ENCODE data around the gene CCNQ. TPM values are rescaled to one million over a fixed set of nuclear protein-coding genes. Genes with fewer than 3 reads are reported as not detected.

The CCNQ gene
- total RNA-seq, 2 donors from 2014 or later, result 33.8 to 55.9 TPM

DNA sequence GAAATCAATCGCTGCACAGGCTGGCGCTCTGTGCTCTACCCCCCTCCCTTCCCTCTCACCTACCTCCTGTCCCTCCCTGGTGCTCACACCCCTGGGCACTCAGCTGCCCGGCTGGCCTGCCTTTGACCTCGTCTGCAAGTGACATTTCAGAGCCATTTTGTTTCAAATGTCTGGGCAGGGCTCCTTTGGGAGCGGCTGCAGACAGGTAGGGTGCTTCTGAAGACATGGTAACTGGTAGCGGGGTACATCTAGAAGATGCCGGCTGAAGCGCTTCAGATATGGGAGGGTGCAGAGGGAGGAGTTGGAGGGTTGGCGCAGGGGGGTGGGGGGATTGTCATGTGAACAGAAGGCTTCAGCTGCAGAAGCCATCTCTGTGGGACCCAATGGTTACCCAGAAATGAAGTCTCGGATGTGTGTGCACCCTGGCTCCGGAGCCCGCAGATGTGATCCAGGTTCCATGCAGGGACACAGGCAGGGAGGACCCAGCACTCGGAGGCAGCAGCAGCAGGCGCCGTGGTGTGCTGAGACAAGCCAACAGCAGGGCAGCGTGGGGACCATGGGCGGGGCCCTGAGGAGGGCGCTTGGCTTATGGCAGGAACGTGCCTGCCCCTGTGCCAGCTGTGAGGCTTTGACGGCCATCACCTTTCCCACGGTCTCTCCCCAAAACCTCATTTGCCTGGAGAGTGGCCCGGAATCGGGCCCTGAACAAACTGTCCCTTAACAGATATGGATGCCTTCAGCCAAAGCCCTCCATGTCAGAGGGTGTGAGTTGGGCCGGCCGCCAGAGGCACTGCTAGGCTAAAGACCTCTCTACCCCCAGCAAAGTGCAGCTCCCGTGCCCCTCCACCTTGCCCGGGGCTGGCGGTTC is 40.5 kb upstream of the CCNQ start:
- TF ChIP-seq POLR2AphosphoS5 (IDR thresholded peaks at IDR 0.05) (no peak), POLR2A (IDR thresholded peaks at IDR 0.05) (no peak)
- TF ChIP-seq, protein P1, sequence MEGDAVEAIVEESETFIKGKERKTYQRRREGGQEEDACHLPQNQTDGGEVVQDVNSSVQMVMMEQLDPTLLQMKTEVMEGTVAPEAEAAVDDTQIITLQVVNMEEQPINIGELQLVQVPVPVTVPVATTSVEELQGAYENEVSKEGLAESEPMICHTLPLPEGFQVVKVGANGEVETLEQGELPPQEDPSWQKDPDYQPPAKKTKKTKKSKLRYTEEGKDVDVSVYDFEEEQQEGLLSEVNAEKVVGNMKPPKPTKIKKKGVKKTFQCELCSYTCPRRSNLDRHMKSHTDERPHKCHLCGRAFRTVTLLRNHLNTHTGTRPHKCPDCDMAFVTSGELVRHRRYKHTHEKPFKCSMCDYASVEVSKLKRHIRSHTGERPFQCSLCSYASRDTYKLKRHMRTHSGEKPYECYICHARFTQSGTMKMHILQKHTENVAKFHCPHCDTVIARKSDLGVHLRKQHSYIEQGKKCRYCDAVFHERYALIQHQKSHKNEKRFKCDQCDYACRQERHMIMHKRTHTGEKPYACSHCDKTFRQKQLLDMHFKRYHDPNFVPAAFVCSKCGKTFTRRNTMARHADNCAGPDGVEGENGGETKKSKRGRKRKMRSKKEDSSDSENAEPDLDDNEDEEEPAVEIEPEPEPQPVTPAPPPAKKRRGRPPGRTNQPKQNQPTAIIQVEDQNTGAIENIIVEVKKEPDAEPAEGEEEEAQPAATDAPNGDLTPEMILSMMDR (IDR thresholded peaks at IDR 0.05), result no peak
- Histone ChIP-seq H3K4me3 (no peak overlapping the region), H3K27me3 (replicated peaks; ENCODE audit: insufficient read depth) (no peaks in the 10 kb centered on the region), H3K27ac (no peak overlapping the region), H3K9me3 (no peaks in the 10 kb centered on the region), H3K36me3 (no peaks in the 10 kb centered on the region), H3K4me1 (replicated peaks) (no peaks in the 10 kb centered on the region)
- 79% methylated on average over 15 of the region's 28 CpGs for WGBS
- intact Hi-C loops (cut with DNase I), result no loop called here
- DNase-seq (ENCODE audit: low spot score), result no peak

DNA sequence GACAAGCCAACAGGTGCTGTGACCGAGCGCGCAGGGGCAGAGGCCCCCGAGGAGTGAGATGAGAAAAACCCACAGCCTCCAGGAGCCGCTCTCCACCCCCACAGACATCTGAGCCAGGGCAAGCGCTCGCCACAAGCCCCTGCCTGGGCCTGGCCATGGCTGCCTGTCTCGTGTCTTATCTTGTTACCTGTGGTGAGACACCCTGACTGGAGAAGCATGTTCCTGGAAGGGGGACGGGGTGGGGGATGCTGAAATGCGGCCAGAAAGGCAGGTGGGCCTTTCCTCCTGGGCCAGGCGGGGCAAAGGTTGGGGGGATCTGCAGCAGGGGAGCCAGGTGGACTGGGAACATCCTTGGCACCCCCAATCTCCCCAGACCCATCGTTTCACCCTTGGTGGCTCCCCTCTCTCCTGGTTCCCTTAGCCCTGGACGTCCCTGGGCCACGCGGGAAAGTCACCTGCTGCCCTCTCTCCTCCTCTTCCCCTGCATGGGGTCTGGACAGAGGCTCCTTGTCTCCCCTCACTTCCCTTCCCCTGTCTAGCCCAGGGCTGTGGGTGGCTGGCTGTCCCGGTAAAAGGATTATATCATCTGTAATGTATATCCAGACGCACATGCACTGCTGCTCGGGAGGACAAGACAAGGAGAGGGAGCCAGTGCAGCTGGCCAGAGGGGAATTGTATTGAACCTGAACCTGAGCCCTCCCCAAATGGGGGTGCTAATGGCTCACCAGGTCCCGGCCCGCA is 39.7 kb upstream of the CCNQ start:
- Histone ChIP-seq H3K27me3 (replicated peaks; ENCODE audit: insufficient read depth) (no peaks in the 10 kb centered on the region), H3K36me3 (no peaks in the 10 kb centered on the region), H3K4me3 (no peak overlapping the region), H3K27ac (no peak overlapping the region), H3K9me3 (no peaks in the 10 kb centered on the region), H3K4me1 (replicated peaks) (no peaks in the 10 kb centered on the region)
- WGBS, result 63% methylated on average over 9 of the region's 20 CpGs
- no peak for TF ChIP-seq POLR2A (IDR thresholded peaks at IDR 0.05)
- TF ChIP-seq POLR2AphosphoS5 (IDR thresholded peaks at IDR 0.05), result no peak
- TF ChIP-seq, protein P1 (IDR thresholded peaks at IDR 0.05), result no peak
- DNase-seq (ENCODE audit: low spot score), result no peak
- intact Hi-C loops (cut with DNase I), result no loop called here

DNA sequence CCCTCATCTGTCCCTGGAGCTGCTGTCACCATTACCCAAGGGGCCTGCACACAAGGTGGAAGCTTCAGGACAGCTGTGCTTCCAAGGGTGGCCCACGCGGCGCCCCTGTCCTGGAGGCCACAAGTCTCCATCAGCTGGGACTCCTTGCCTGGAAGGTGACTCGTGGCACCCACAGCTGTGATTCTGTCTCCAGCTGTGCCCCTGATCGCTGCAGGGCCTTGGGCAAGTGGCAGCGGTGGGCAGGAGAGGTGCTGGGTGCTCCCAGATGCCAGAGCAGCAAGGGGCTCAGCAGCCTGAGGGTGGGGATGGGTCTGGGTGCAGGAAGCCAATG is 39.1 kb upstream of the CCNQ start:
- Histone ChIP-seq H3K4me3 (no peak overlapping the region), H3K27ac (no peak overlapping the region), H3K36me3 (no peaks in the 10 kb centered on the region), H3K4me1 (replicated peaks) (no peaks in the 10 kb centered on the region), H3K27me3 (replicated peaks; ENCODE audit: insufficient read depth) (no peaks in the 10 kb centered on the region), H3K9me3 (no peaks in the 10 kb centered on the region)
- 90% methylated on average over 5 of the region's 6 CpGs for WGBS
- TF ChIP-seq POLR2A (IDR thresholded peaks at IDR 0.05), result no peak
- TF ChIP-seq, protein P1 (IDR thresholded peaks at IDR 0.05), result no peak
- TF ChIP-seq POLR2AphosphoS5 (IDR thresholded peaks at IDR 0.05), result no peak
- no peak for DNase-seq (ENCODE audit: low spot score)
- intact Hi-C loops (cut with DNase I), result no loop called here

DNA sequence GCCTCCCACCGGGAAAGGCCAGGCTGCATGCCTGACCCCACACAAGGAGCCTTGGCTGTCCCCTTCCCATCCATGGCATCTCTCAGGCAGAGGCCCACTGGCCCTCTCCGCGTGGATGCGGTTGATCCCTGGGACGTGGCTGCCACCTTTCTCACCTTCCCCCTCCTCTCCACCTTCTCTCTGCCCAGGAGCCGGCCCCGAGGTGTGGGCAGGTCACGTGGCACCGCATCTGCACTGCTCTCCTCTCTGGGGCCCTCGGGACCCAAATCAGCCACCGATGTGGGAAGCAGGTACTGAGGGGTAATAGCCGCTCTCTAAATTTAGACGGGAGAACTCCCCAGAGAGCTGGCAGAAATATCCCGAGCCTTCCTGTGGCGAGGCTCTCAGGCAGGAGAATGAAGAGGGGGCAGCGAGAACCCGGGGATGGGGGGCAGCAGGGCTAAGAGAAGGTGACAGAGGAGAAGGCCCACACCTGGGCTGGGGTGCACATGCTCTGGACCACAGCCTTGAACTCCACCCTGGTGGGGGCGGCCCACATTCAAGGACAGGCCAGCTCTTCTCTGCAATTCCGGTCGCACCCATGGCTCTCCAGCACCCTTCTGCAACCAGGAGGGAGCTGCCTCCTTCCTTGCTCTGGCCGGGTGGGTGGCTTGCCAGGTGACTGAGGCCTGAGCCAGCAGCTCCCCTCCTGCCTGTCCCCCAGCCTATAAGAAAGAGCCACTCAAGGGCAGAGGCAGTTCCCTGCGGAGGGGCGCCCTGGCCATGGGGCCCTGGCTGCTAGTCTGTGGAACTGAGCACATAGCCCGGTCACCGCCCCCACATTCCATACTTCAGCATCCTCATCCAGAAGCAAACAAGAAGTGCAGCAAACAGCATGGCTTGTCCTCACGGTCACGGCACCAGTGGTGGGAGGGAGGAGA is 38.4 kb upstream of the CCNQ start:
- intact Hi-C loops (cut with DNase I), result no loop called here
- no peak overlapping the region for H3K27ac ChIP-seq
- DNase-seq (ENCODE audit: low spot score), result no peak
- H3K9me3 ChIP-seq, result no peaks in the 10 kb centered on the region
- H3K4me1 ChIP-seq (replicated peaks), result no peaks in the 10 kb centered on the region
- no peaks in the 10 kb centered on the region for H3K27me3 ChIP-seq (replicated peaks; ENCODE audit: insufficient read depth)
- 91% methylated on average over 21 of the region's 27 CpGs for WGBS
- TF ChIP-seq POLR2AphosphoS5 (IDR thresholded peaks at IDR 0.05) (no peak), POLR2A (IDR thresholded peaks at IDR 0.05) (no peak)
- TF ChIP-seq, protein P1 (IDR thresholded peaks at IDR 0.05), result no peak
- no peak overlapping the region for H3K4me3 ChIP-seq
- H3K36me3 ChIP-seq, result no peaks in the 10 kb centered on the region
